Activated CD4-positive, alpha-beta T cell treated with anti-CD3 and anti-CD28 coated beads for 24 hours (primary cell): ENCODE results near the gene BCL2.
A peak's percentile ranks its signal among the peaks of the same experiment; 100 is the strongest.

Experiments used
- DNase-seq, 2 donors: peaks; one replicate each; pipeline ENCODE4 v3.0.0-alpha.2; 2020; ENCODE audit warnings: low read depth in 2 of 2

BCL2 gene

GRCh38 chr18:63180971-63181376 is 138.6 kb downstream of the BCL2 start:
- no peak for DNase-seq

GRCh38 chr18:63180321-63180720 is 139.2 kb downstream of the BCL2 start:
- DNase-seq: no peak

DNA sequence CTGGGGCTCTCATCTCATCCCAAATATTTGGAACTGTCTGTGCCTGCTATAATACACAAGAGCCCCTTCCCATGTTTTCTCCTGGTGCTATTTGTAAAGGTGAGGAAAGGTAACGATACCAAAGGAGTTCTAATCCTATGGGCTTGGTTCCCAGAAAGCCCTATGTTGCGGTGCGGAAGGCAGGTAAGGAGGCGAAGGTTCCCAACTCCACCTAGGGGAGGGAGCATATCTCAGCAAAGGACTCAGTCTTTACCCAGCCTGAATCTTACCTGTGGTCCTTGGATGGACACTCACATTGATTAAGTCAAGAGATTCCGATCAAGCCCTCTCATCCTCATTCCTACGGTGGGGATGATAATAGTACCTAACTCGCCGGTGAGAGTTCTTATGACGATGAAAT is 140.1 kb downstream of the BCL2 start:
- DNase-seq: no peak

- DNase-seq: no peak
Measured at GRCh38 chr18:63178971-63179370, 140.6 kb downstream of the BCL2 start.

DNA sequence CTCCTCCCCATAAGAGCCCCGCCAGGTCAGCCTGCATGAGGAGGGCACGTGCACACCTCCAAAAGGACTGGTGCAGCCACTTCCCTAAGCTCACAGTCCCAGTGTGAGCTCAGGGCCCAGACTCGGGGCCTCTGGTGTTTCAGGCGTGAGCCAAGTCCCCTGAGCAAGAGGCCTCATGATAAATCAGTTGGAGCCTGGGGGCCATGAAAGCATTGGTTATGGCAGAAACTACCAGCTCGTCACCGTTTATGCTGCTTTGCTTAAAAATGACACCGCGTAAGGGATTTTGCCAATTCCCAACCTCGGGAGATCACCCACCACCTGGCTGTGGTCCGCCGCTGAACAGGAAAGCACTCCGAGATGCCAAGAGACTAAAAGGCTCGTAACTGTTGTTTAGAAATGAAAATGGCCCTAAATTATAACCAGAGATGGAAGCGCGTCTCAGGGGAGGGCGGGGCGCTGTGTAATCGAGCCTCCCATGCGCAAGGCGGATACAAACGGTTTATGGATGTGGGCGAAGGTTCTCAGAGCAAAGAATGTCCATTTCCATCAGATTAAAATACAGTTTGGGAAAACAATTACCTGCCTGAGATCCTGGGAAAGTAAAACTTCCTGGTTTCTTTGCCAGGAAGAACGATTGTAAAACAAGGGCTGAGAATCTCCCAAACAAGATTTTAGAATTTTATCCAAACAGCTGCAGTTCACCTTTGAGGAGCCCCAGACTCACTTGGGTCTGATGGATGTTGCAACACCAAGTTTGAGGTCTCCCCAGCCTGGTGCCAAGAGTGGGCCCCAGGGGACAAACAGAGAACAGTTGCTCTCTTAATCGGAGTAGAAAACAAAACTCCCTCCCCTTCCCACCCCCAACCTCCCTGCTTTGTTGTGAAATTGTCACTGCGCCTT is 141.4 kb downstream of the BCL2 start:
- no peak for DNase-seq

DNA sequence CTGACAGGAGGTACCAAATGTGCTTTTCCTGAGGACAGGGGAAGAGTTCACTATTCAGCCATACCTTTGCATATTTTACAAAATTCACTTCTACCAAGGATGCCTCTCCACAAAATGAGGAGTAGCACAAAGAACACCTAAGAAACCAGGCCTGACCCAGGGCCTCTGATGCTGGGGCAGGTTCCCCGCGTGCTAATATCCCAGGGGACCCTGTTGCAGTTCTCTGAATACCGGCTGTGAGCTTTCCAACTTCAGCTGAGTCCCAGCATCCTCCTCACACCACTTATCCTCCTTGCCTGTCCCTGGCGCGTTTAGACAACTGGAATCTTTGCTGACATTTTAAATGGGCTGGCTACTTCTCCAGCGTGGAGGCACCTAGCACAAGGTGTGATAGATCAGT is 142.3 kb downstream of the BCL2 start:
- DNase-seq: no peak

DNA sequence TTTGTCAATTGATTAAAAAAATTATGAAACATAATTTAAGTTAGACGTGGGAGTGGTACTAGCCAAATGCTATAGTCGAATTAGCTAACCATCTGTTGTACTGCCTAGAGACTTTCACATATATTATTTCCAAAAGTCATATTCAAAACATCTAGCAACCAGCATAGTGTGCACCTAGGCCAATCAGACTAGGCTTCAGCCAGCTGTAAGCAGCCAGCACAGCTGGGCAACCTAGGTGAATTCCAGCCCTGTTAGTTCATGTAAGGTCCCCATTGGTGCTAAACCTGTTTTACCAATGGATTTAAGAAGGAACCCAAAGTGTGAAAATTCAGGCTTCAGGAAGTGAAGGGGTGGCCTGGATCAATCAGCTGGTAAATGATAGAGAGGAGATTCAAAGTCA is 144.3 kb downstream of the BCL2 start:
- DNase-seq: no peak

GRCh38 chr18:63173983-63174382 is 145.6 kb downstream of the BCL2 start:
- no peak for DNase-seq

DNA sequence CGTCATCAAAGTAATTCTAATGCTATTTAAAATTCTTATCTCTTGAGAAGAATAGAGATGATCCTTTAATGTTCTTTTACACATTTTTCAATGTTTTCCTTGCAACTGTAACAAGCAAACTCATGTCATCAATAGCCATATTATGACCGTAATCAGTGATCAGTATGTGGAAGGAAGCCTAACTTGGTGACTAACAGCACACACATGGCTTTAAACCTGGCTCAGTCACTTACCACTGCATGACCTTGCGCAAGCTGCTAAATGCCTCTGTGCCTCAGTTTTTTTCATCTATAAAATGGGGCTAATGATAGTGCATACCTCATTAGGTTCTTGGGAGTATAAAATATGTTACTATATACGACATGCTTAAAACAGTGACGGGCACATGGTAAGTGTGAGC is 149.7 kb downstream of the BCL2 start:
- no peak for DNase-seq

GRCh38 chr18:63168287-63168686 is 151.3 kb downstream of the BCL2 start:
- DNase-seq: no peak

DNA sequence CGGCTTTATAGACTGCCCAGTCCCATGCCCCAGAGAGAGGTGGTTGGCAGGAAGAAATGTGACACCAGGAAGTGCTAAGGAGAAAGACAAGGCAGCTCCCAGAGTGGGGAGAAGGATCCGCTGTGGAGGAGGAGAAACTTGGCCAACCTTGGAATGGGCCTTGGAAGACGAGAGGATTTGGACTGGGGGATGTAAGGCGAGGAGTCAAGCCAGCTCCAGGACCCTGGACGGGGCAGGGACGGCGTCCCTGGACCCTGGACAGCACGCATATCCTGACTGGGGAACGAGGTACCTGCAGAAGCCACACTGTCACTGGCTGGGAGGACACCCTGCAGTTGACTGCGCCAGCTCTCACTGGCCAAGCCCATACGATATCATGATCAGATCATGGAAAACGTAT is 153.4 kb downstream of the BCL2 start:
- no peak for DNase-seq

DNA sequence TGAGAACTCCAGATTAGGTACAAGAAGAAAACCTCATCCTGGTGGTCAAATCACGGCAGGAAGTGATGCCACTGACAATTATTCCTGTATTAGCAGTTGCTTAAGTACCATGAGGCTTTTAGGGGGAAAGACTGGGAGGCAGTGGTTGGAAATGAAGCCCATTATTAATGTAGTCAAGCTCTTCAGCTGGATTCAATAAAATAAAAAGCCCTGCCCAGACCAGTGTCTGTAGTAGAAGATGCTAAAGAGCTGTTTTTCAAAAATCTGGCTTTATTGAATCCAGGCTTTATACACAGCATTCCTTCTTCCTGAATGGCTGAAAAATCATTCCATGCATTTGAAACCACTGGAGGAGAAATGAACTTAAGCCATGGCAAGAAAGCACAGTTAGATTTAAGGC is 155.2 kb downstream of the BCL2 start:
- no peak for DNase-seq

- no peak for DNase-seq
Measured at GRCh38 chr18:63162271-63163014, 157.1 kb downstream of the BCL2 start.

DNA sequence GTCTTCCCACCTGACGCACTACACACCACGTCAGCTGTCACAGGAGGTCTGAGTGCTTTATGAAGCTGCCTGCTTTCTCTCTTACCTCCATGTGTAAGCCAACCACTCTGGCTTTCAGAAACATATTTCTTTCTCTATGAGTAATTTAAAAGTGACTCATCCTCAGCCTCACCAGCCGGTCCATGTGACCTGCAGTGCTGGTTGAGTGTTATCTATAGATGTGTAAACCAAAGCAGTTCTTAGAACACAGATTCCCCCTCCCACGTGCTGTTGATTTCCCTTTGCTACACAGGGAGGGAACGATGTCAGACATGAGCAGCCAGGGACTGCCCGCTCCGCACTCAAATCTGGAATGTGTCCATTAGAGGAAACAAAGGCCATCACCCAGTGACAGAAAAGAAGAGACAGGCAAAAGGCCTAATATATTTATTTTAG is 157.8 kb downstream of the BCL2 start:
- peak; percentile 59 to 71 for DNase-seq

DNA sequence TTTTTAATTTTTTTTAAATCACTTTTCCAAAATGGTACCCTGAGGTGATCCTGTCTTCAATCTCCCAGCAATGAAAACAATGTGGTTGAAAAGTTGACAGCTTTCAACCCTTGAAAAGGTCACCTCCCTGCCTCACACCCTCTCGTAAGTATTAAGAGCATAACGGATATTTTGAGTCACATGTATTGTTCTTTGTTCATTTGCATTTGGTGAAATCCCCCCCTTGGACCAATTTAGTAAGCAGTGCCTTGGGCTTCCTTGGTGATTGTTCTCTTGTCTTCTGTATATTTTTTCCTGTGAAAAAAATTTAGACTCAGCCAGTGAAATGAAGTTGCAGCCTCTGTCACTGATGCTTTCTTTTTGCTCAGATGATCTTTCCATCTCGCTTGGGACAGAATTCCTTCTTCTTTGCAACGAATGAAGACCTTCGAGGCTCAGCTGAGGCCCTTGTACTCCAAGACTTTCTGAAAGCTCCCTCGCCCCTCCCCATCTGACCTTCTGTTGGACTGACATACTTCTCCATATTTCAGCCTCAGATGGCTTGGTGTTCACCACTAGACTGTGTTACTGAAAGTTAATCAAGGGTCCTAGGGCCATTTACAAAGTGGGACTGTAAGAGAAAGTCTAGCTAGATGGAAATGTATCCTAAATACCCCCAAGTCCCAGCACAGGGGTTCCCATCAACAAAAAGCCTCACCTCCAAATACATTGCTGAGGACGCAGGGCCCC is 158.4 kb downstream of the BCL2 start:
- DNase-seq: no peak

DNA sequence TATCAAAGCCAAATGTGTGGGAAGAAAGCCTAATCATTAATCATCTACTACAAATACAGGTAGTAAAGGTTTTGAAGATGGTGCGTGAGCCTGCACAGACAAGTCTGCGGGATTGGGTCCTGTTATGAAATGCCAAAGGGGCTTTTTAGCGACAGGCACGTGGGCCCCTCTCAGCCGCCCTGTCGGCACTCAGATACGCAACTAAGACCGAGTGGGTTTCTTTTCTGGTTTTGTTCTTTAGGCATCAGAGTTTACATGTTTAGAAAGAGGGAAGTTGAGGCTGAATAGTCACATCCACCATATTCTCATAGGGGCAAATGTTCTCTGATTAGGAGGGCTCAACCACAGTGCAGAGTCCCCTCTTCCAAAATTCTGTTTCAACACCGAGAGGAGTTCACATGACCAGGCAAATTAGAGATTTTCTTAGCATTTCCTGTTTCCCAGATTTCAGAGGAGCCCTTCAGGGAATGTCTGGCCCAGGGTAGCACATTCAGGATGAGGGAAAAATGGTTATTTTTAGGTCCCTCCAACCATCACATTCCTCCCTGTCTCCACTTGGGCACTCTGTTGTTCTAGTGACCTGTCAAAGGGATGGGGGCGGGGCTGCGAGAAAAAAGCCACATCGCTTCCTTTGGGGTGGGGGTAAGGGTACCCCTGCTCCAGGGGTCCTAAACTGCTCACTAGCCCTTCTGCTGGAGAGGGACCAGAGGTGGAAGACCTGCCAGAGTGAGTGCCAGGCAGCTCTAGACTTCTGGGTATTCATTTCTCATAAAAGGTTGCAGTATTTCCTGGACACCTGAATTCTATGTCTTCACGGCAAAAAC is 159.2 kb downstream of the BCL2 start:
- DNase-seq: no peak

DNA sequence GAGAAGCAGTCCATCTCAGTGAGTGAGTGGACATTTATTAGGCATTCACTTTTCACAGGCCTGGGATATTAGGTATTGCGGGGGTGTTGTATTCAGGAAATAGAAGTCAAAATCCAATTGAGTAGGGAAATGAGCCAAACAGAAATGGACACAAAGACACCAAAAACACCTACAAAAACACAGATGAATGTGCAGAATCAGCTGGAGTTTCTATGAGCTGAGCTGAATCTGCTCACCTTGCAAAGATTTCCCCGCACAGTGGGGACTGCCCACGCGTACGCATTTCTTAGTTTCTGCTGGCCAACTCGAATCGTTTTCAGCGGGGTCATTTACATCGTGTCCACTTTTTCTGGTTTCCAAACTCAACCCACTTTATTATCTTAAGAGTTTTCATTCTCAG is 160.0 kb downstream of the BCL2 start:
- no peak for DNase-seq

DNA sequence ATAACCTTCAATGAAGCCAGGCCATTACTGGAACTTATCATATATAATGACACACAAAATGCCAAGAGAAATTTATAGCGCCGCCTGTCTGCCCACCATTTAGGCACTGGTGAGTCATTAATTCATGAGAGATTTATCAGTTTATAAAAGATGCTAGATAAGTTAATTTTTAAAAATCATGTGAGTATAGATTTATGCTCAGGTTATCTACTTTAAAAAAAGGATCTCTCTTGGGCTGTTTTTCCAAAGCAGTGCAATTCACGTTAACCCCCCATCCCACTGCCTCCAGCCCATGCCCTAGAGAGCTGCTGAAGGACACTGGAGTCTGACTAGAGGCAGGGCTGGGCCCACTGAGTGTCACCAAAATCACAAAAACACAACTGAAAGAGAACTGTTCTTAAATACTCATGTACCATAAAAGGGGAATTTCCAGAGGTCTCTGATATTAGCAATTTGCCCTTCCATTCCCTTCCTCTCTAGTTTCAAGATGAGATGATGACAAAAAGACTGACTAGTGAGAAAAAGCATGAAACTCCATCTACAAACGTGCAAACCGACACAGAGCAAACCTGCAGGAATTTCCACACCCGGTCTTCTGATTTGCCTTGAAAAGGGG is 160.8 kb downstream of the BCL2 start:
- DNase-seq: no peak

- DNase-seq: no peak
Measured at GRCh38 chr18:63158012-63158631, 161.4 kb downstream of the BCL2 start.

- no peak for DNase-seq
Measured at GRCh38 chr18:63157293-63158011, 162.1 kb downstream of the BCL2 start.
